G401 (cell line): Measurements from ENCODE around the gene TCAP. TPM values are rescaled to one million over a fixed set of nuclear protein-coding genes. Genes with fewer than 3 reads are reported as not detected.

ENCODE experiments used
- DNase-seq: peaks from one replicate; pipeline ENCODE4 v3.0.0-alpha.2; 2015; ENCODE audit warnings: low spot score
- in situ Hi-C: cut with HindIII; loops from 2 replicates; pipeline ENCODE4 v1.10.0; 2016; ENCODE audit warnings: low sequenced_read_pairs, mixed read lengths
- total RNA-seq: library from RNA; depleted of rRNA; stranded (reverse); fragments of >200 nt; shearing (Covaris generic); gene quantifications from 2 replicates; pipeline ENCODE4 v1.2.3, GENCODE V29; 2014

TCAP gene
- total RNA-seq, 1 experiment from 2014 or later = 0.44 TPM

DNA sequence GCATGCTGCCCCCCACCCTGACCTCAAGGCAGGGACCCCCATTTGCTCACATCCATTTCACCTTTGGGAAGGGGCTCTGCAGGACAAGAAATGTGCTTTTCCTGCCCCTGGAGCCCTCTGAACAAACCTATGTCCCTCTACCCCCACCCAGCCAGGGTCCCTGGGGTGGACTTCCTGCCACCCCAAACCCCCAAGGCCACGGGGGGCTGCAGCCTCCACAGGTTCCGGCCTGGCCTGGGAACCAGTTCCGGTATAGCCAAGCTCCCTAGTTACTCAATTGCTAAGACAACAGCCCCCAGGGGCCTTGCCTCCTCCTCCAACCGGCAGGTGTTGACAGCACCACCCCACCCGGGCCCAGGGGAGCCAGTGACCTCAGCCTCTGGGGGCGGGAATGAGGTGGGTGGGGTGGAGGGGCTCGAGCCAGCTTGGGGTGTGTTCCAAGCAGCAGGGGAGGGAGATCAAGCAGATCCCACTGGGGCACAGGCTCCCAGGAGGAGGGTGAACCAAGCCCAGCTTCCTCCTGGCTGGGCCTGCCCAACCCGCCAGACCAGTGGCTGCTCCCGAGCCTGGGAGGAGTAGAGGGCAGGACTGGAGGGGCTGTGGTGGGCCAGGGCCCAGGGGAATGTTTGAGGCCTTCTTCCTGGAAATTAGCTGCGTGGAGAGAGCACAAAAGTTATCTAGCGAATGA is 9.7 kb downstream of the TCAP start:
- in situ Hi-C loops = loop anchor here (25.0 kb wide), 1 partner anchor 312 kb away; the partner anchor contains the start of gene PSMD3
- no peak for DNase-seq

DNA sequence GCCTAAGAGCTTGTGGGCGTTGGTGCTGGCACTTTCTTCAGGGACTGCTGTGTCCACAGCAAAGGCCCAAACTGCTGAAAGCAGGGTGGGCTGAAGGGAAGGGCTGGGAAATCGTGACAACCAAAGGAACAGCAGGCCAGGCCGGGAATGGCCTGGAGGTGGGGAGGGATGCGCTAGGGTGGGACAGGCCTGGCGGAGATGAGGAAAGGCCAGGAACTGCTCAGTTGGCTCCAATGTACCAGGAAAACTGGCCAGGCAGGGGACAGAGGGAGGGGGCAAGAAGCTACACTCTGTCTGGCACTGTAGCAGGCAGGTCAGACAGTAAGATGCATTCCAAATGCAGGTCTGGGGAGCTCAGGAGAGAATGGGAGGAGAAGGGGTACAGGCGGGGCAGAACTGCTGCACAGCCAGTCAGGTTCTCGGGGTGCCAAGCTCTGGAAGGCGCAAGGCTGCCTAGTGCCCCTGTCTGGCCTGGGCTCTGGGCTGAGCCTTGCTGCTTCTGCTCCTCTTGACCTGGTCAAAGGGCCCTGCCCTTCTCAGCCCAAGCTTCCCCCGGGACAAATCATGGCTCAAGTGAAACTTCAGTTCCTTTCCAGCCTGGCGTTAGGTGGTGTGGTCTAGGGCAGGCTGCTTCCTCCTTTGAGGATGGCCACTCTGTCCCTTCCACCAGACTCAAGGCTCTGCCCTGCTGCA is 10.4 kb downstream of the TCAP start:
- in situ Hi-C loops = loop anchor here (25.0 kb wide), 1 partner anchor 312 kb away; the partner anchor contains the start of gene PSMD3
- DNase-seq = no peak

DNA sequence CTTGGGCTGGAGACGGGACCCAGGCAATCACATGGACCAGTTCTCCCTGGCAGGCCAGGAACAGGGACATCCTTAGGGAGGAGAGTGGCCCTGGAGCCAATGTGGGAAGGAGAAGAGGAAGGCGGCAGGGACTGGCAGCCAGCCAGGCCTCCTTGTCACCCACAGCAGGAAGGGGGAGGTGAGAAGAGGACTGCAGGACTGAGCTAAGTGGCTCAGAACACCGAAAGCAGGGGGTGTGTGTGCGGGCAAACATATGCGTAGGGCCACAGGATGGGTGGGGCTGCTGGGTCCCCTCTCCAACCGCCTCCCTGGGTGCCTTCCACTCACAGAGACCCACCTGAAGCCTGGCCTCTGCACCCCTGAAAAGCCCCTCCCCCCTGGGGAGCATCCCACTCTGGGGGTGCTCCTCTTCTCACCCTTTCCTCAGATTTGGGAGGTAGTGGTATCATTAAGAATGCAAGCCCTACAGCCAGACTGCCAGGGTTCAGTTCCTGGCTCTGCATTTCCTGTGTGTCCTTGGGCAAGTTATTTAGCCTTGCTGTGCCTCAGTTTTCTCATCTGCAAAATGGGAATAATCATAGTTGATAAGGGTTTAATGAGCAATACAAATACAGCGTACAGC is 11.2 kb downstream of the TCAP start:
- in situ Hi-C loops = loop anchor here (25.0 kb wide), 1 partner anchor 311 kb away; the partner anchor contains the start of gene PSMD3
- DNase-seq = no peak

DNA sequence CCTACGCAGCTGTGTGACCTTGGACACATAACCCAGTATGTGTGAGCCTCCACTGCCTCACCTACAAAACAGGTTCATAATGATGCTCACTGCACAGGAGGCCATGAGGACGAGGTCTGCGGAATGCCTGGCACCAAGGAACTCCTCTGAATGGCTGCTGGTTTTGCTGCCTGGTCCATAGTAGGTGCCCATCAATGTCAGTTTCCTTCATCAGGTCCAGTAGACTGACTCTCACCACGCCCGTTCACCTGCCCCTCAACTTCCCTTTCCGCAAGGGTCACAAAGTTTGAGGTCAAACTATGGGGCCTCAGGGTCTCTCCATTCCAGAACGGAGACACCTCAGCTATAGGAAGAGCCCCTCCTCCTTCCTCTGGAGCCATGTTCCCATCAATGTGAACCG is 11.9 kb downstream of the TCAP start:
- in situ Hi-C loops = loop anchor here (25.0 kb wide), 1 partner anchor 310 kb away; the partner anchor contains the start of gene PSMD3
- no peak for DNase-seq

DNA sequence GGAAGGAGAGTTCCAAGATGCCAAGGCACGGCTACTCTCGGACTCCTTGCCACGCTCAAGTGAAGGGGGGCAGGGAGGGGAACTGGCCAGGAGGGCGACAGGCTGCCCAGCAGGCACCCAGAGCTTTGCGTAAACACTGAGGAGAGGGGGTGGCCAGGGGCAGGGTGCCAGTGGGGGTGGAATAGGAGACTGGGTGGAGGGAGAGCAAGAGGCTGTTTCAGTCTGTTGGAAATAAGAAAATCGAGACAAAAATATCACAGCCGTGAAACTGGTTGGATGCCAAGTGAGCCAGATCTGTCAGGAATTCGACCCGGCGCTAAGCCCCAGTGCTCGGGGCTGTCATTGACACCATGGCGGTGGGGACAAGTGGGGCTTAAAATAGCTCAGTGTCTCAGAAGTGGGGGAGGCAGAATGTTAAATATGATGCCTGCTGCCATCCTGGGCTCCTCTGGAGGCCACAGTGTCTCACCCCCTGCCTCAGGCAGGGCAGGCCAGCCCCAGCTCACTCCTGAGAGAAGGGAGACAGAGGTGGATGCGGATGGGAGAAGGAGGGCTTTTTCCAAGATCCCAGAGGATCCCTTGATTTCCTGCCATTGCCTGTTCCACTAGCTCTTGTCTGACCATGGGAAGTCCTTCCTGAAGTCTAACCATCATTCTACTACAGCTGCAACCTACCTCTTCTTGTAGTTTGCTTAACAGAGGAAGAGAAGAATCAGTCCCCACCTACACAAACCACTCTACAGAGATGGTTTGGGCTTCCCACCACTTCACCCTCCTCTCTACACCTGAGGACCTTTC is 12.6 kb downstream of the TCAP start:
- peak; percentile 26 for DNase-seq

DNA sequence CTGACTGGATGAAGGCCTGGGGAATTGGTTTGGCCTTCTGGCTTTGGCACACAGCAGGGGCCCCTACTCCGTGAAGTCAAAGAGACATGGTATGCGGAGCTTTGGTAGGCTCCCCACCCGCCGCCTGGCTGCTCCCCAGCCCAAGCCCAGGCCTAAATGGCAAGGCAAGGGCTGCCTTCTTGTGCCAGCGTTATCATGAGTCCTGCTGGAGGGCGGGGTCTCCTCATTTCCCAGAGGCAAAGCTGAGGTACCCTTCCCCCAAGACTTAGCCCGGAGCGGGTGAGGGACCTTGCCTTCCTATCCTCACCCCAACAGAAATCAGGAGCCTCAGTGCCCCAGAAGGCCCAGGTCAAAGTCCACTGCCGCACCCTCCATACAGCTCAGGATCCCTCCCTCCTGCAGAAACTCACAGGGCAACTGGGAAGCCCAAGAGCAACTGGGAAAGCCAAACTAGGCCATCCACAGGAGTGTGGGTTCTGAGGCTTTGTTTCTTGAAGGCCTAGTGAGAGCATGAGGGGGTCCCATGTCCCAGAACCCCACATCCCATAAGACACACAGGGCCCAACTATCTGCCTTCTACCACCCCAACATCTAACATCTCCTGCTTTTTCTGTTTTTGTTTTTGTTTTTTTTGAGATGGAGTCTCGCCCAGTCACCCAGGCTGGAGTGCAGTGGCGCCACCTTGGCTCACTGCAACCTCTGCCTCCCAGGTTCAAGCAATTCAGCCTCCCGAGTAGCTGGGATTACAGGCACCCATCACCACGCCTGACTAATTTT is 13.4 kb downstream of the TCAP start:
- no peak for DNase-seq
- in situ Hi-C loops = loop anchor here (25.0 kb wide), 1 partner anchor 309 kb away; the partner anchor contains the start of gene PSMD3

More for the DNA sequence above, 12.6 kb downstream of the TCAP start:
- in situ Hi-C loops = loop anchor here (25.0 kb wide), 1 partner anchor 310 kb away; the partner anchor contains the start of gene PSMD3

DNA sequence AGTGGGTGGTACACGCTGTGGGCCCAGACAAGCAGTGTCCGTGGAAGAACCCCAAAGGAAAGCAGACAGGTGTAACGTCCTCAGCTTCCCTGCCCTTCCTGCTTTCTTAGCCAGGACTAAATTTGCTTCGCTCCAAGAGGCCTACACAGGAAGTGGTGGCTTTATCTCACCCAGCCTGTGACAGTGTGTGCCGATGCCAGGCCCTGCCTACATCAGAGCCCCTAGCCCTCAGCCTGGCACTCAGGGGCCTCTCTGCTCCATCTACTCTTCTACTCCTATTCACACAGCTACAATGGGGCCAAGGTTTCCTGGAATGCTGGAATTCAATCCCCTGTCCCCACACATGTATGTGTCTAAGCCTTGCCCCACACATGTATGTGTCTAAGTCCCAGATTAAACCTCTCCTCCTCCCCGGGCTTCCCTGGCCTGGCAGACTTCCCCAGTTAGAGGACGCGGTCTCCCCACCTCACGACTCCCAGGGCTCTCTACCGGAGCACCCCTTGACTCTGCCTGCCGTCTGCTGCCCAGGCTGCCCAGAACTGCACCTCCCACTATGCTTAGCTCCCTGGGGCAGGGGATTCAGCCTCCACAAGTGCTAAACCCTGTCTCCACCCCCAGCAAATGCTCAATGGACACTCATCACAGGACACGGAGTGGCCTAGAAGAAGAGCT is 14.5 kb downstream of the TCAP start:
- DNase-seq = no peak
- in situ Hi-C loops = loop anchor here (25.0 kb wide), 1 partner anchor 308 kb away; the partner anchor contains the start of gene PSMD3

DNA sequence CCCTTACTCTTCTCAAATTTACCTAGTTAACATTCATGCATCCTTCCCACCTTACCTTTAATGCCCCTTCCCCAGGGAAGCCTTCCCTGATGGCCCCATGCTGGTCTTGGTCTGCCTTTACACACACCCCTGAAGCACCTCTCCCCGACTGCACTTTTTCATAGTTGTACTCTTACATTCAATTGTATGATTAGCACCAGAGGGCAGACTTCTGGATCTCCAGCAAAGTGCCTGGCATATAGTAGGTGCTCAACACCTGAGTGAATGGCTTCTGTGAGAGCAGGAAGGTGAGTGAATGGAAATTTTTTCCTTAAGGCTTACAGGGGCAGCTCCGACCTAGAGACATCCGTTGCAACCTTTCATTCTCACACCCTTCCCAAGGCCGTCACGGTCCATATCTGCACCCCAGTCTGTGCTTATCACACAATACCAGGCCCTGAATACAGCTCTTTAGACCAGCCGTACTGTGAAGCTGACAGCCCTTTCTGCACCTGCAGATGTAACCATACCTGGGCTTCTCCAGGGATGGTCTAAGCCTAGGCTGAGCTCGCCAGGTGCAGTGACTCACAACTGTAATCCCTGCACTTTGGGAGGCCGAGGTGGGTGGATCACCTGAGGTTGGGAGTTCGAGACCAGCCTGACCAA is 18.3 kb downstream of the TCAP start:
- in situ Hi-C loops = loop anchor here (25.0 kb wide), 1 partner anchor 304 kb away; the partner anchor contains the start of gene PSMD3
- no peak for DNase-seq

DNA sequence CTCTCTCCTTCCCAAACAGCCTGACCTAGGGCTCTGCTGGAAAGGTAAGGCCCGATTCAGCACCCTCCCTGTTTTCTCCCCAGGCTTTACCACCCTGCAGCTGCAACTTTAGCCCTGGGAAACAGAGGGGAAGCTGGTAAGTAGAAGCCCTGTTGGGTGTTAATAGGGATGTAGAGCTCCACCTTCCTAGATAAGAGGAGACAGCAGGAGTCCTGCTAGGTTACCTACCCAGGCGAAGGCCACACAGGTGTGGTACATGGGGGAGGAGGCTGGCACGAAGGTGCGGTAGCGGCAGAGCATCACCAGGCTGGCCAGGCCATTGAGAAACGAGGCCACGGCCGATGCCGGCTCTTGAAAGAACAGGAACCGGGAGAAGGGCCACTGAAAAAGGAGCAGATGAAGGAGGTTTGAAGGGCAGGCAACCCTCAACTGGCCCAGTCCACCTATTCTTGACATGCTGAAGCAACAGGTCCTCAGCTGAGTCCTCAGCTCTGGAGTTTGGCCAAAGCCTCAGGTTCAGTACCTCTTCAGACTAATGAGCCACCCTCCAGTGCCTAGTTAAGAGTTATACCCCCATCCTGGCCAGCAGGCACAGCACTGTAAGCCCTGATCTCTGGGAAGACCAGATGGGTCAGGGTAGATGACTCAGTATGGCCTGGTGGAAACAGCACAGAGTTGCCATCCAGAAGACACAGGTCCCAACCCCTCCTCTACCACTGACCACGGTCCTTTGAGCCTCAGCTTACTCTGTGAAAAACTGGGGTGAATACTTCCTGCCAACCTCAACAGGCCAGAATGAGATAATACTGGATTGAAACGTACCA is 19.4 kb downstream of the TCAP start:
- no peak for DNase-seq
- in situ Hi-C loops = loop anchor here (25.0 kb wide), 1 partner anchor 303 kb away; the partner anchor contains the start of gene PSMD3

DNA sequence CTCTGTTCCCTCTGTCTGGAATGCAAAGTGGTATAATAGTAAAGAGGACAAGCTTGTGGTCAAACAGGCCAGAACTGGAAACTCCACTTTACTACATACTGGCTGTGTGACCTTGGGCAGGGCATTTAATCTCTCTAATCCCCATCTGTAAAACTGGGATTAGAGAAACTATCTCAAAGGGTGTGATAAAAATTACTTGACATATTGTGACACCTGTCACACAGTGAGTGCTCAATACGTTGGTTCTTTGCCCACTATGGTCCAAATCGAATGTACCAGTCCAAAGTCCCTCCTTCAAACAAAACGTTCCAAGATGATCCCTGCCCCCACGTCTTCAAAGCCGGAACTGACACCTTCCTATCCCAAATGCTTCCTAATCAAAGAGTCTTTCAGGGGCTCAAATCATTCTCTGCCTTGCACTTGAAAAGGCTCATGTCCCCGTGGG is 22.0 kb downstream of the TCAP start:
- no peak for DNase-seq
- in situ Hi-C loops = loop anchor here (25.0 kb wide), 1 partner anchor 300 kb away; the partner anchor contains the start of gene PSMD3

DNA sequence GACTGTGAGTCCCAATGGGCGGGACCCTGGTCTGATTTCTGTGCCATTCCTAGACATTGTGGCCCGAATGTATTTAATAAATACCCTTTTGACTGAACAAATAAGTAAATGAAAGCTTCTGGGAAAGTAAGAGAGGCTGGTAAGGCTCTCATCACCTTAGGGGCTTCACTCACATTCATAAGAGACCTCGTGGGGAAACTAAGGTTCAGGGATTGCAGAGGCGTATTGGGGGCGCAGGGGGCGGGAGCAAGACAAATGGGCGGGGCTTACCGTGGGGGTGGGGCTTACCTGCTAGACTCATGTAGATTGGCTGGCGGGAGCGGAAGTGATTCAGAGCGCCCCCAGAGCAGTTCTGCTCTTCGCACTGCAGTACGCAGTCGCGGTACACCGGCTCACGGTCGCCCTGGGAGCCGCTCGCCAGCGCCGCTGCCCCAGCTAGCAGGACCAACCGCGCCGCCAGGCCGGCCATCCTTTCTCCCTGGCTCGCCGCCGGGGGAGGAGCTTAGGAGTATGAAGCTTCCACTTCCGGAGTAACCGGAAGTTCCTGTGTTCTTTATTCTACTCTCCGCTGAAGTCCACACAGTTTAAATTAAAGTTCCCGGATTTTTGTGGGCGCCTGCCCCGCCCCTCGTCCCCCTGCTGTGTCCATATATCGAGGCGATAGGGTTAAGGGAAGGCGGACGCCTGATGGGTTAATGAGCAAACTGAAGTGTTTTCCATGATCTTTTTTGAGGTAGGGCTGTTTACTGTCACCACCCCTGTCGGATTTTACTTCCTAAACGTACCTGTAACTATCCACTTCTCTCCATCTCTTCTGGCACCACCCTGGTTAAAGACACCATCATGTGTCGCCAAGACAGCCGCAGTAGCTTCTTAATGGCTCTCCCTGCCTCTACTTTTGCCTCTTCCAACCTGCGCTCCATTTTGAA is 22.7 kb downstream of the TCAP start, which contains the start of gene PGAP3:
Gene PGAP3 (minus strand): TSS at position 512 of the 929 bp plus-strand sequence. CDS start 43 bp downstream, at position 469.
- DNase-seq = peak; percentile 95
- in situ Hi-C loops = loop anchor here (25.0 kb wide), 1 partner anchor 299 kb away; the partner anchor contains the start of gene PSMD3

DNA sequence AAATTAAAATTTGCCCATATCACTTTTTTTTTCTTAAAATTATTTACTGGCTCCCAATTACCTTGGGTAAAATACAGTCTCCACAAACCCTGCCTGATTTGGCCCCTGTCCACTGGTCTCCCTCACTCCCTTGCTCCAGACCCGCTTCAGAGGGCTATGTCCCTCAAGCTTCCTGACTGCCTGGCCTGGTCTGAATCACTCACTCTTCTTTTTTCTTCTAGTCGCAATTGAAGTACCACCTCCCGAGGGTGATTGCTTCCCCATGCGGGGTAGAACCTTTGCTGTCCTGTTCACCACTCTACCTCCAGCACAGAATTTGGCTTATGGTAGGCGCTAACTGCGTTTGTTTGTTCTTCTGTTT is 23.3 kb downstream of the TCAP start:
- in situ Hi-C loops = loop anchor here (25.0 kb wide), 1 partner anchor 299 kb away; the partner anchor contains the start of gene PSMD3

DNA sequence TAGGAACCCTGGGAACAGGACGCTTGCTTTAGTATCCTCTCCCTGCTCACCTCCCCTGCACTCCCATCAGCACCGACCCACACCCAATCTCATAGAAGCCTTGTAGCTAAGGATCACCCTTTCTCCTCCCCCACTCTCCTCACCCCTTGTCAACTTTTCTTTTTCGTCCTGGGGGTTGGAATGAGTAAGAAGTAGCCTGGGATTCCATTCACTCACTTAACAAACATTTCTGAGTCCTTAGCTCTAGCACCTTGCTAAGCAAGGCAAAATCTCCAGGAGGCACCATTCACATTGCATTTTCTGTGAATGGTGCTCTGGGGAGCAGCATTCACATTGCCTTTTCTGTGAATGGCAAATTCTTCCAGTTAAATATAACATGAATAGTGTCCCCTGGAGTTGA is 23.8 kb downstream of the TCAP start:
- in situ Hi-C loops = loop anchor here (25.0 kb wide), 1 partner anchor 298 kb away; the partner anchor contains the start of gene PSMD3
- no peak for DNase-seq

More for the DNA sequence above, 23.3 kb downstream of the TCAP start:
- DNase-seq = peak; percentile 26

DNA sequence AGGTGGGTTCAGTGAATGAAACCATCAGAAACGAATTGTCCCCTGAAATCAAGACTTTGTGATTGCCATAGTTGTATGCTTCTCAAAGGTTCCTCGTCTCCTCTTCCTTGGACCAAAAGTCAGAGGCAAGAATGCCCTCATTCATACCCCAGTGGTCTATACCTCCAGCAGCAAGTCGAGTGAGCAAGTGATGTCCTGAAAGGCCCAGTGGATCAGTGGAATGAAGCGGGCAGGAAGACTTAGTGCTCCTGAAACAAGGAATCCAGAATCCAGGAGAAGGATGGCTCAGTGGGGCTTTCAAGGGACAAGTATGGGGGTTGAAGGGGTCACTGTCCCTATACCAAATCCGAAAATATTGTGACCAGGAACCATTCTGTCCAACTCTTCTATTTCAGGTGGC is 29.4 kb downstream of the TCAP start:
- in situ Hi-C loops = loop anchor here (25.0 kb wide), 1 partner anchor 293 kb away; the partner anchor contains the start of gene PSMD3

DNA sequence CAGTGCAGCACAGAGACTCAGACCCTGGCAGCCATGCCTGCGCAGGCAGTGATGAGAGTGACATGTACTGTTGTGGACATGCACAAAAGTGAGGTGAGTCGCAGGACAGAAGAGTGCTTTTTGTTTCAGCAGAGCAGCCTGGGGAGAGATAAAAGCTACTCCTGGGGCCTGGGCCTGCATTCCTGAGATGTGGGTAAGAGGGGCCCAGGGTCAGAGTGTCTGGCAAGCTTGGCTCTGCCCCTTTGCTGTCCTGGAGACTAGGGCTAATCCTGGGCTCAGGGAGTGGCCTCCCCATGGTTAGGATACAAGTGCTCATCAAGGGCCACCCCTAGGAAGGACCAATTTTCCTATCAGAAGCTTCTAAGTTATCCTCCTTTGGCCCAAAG is 29.9 kb downstream of the TCAP start:
- in situ Hi-C loops = loop anchor here (25.0 kb wide), 1 partner anchor 292 kb away; the partner anchor contains the start of gene PSMD3
- no peak for DNase-seq

More for the DNA sequence above, 29.4 kb downstream of the TCAP start:
- DNase-seq = no peak
